Hindlimb muscle (tissue), 1 donor: ENCODE results near the gene RPN2. TPM values are rescaled to one million over a fixed set of nuclear protein-coding genes. Genes with fewer than 3 reads are reported as not detected.
A peak's percentile ranks its signal among the peaks of the same experiment; 100 is the strongest.

ENCODE experiments used
- DNase-seq: peaks from one replicate; pipeline ENCODE4 v3.0.0-alpha.2; 2013
- polyA plus RNA-seq: library from polyadenylated mRNA; unstranded; fragments of 120-200 nt; gene quantifications from one replicate; pipeline ENCODE4 v1.2.1, GENCODE V29; 2013; ENCODE audit not compliant: insufficient read length

The RPN2 gene
- polyA plus RNA-seq, 1 donor = 152 TPM

DNA sequence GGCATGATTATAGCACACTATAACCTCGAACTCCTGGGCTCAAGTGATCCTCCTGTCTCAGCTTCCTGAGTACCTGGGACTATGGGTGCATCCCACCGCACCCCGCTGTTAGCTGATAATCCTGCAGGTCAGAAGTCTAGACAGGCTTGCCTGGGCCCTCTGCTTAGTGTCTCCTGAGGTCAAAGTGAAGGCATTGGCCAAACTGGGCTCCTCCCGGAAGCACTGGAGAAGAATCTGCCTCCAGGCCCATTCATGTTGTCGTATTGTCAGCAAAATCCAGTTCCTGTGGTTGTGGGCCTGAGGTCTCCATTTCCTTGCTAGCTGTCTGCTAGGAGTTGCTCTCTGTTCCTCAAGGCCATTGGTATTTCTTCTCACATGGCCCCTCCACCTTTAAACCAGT, 6.6 kb downstream of the RPN2 start:
- no peak for DNase-seq

DNA sequence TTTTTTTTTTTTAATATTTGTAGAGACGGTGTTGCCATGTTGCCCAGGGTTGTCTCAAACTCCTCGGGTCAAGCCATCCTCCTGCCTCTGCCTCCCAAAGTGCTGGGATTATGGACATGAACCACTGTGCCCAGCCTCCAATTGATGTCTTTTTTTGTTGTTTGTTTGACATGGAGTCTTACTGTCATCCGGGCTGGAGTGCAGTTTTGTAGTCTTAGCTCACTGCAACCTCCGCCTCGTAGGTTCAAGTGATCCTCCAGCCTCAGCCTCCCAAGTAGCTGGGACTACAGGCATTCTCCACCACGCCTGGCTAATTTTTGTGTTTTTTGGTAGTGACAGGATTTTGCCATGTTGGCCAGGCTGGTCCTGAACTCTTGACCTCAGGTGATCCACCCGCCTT, 9.7 kb downstream of the RPN2 start:
- DNase-seq = no peak

DNA sequence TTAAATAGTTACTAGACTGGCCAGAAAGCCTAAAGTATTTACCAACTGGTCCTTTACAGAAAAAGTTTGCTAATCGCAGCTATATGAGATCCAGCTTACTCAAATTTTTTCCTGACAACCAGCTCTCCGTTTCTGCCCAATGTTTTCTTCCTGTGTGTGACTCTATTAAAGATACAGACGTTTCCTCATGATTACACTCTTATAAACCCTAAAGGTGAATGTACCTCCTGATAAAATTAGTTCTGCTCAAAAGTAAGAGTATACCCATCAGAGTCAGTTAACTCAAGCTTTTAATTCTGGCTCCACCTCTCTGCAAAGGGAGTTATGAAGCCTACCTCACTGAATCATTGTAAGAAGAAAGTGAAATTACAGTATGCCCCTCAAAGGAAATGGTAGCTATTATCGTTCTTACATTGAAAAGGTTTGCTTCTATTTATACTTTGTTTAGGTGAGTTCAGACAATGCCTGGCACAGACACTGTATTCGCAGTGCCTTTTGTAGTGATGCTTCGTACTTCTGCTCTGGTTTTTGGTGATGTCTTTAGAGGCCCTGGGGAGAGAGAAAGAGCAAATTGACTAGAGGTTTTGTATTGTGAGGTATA, 10.4 kb downstream of the RPN2 start:
- DNase-seq = no peak

GRCh38 chr20:37190354-37191112, 11.4 kb downstream of the RPN2 start:
- no peak for DNase-seq

DNA sequence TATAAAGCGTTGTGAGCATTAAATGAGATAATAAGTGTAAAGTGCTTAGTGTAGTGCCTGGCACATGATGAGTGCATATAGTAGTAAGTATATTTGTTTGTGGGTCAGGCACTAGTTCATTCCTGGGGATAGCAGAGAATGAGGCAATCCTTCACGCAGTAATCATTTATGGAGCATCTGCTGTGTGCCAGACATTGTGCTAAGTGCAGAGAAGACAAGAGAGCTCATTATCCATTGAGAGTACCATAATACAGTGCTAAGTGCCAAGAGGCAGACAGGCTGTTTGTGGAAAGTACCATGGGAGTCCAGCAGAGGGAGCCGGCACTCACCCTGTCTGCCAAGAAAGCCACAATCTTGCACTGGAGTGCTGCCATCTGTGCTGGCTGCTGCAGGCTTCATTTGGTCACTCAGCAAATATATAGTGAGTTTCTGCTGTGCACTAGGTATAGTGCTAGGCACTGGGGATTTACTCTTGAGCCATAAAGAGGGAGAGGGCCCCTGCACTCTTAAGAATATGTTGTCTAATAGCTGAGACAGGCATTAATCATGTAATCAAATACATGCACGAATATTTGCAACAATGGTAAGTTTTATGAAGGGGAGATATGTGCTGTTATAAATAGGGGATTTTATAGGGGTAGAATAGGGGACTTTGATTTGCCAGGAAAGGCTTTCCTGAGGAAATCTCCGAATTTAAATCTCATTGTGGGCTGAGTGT, 13.2 kb downstream of the RPN2 start:
- DNase-seq = peak; percentile 92

GRCh38 chr20:37193226-37193625, 14.1 kb downstream of the RPN2 start:
- DNase-seq = no peak

GRCh38 chr20:37193821-37194220, 14.7 kb downstream of the RPN2 start:
- no peak for DNase-seq

- no peak for DNase-seq
Measured at GRCh38 chr20:37194621-37195417, 15.7 kb downstream of the RPN2 start.

DNA sequence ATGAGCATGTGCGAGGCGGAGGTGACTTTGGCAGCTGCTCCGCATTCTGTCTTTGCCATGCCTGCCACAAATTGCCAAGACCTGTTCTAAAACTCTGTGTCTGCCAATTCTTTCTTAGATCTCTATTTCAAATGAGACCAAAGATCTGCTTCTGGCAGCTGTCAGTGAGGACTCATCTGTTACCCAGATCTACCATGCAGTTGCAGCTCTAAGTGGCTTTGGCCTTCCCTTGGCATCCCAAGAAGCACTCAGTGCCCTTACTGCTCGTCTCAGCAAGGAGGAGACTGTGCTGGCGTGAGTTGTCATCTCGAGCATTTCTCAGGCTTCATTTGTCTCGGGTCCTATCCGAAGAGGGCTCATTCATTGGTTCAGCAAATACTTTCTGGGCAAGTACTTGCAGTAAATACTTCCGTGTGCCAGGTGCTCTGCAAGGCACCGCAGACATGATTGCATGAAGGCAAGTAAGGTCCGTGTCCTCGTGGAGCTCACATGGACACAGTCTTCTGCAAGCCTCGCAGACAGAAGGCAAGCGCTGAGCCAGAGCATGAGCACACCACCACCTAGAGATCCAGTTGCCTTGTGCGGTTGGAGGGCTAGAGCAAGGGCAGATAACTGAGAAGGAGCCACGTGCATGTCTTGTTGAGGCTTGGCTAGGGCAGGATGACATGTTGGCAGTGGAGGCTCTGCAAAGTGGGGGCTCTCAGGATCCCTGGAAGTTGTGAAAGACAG, 20.0 kb downstream of the RPN2 start:
- no peak for DNase-seq

DNA sequence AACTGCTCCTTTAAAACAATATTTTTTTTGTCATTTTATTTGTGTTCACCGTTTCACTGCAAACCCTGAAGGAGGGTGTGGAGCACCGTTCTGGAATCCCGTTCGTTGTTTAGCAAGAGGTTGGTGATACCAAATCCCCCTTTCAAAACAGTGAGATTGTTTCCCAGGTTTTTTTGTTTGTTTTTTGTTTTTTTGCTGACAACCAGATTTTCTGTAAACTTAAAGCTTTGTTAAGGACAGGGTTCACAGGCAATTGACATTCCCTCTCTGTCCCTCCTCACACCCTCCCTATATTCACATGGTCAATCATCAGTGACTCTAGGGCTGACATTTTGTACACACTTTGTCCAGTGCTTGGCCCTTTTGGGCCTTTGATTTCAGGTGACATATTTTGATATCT, 21.2 kb downstream of the RPN2 start:
- DNase-seq = no peak

GRCh38 chr20:37200926-37201826, 22.0 kb downstream of the RPN2 start:
- DNase-seq = no peak

DNA sequence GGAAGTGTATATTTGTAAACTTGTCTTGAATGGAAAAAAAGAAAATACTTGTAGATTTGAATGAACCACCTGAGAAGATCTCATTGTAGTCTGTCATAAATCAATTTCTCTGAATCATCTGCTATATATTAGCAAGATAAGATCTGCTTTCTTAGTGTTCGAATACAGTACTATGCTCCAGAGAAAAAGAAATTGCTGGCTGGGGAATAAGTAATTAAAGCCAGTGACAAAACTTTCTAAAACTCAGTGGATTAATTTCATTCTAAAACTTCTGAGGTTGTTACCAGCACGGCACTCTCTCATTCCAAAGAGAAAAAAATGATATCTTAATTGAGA, 22.7 kb downstream of the RPN2 start:
- no peak for DNase-seq

GRCh38 chr20:37202267-37202943, 23.3 kb downstream of the RPN2 start:
- no peak for DNase-seq

DNA sequence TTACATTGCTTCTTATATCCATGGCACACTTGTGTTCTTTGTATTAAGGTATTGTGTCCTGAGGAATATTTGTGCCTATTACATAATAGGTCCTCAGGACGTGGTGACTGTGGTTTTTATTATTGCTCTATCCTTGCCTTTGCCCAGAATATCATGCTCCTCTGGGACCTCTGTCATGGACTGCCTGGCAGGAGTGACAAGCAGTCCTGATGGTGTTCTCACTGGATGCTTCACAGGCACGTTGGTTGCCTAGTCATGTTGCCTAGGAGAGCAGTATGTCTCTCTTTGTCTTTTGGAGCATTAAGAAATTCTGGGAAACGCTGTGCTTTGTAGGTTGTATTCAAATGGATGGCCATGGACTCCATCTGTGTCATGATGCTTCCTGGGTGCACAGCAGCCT, 24.9 kb downstream of the RPN2 start:
- DNase-seq = no peak

DNA sequence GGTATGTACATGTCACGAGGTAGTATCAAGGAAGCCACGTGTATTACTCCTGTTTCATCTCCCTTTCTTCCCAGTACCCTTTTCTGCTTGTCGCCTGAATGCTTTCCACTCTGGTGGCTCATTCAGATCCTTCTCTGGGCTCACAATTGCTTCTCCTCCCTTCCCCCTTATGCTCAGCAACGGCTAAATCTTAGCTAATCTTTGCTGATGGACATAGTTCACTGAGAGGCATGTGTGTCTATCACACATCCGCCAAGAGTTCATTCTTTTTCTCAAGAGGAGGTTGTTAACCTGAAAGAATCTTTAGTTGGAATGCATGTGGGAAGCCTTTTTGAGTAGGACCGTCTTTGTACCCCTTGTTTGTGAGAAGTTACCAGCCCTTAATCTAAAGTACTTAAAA, 26.0 kb downstream of the RPN2 start:
- DNase-seq = no peak

GRCh38 chr20:37205794-37206193, 26.7 kb downstream of the RPN2 start:
- DNase-seq = no peak

DNA sequence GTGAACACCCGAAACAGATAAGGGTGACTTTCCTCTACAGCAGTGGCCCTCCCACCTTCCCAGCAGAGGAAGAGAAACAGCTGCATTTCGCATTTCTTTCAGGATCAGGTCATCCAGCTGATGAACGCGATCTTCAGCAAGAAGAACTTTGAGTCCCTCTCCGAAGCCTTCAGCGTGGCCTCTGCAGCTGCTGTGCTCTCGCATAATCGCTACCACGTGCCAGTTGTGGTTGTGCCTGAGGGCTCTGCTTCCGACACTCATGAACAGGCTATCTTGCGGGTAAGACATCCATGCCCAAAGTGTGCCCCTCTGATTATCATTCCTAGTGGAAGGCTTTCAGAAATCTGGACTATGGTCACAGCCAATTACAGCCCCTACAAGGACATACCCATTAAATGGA, 28.0 kb downstream of the RPN2 start:
- no peak for DNase-seq

- DNase-seq = no peak
Measured at GRCh38 chr20:37209193-37209592, 30.1 kb downstream of the RPN2 start.

GRCh38 chr20:37209661-37210314, 30.7 kb downstream of the RPN2 start:
- DNase-seq = no peak

DNA sequence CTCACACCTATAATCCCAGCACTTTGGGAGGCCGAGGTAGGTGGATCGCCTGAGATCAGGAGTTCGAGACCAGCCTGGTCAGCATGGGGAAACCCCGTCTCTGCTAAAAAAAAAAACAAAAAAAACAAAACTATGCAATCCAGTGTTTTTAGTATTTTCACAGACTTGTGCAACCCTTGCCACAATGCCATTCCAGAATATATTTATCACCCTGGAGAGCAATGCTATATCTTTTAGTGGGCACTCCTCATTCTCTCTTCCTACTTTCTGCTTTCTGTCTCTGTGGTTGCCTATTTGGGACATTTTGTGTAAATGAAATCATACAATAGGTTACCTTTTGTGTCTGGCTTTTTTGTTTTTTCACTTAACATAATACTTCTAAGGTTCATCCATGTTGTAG, 39.3 kb downstream of the RPN2 start:
- DNase-seq = no peak
